Nephron progenitor cell (in vitro differentiated cells): ENCODE data around the gene TRIM47.
A peak's percentile ranks its signal among the peaks of the same experiment; 100 is the strongest.

ENCODE experiments used
- DNase-seq: peaks from one replicate; pipeline ENCODE4 v3.0.0; 2021
- H3K27ac Mint-ChIP-seq: 2 replicates; pipeline ENCODE4 v1.8.0; 2021; ENCODE audit warnings: mild to moderate bottlenecking, moderate library complexity, mixed read lengths
- H3K27me3 Mint-ChIP-seq: 2 replicates; pipeline ENCODE4 v1.8.0; 2021; ENCODE audit warnings: mild to moderate bottlenecking, low read depth, mixed read lengths; ENCODE audit not compliant: poor library complexity
- H3K36me3 Mint-ChIP-seq: 2 replicates; pipeline ENCODE4 v1.8.0; 2021; ENCODE audit warnings: low read depth, mixed read lengths
- H3K4me1 Mint-ChIP-seq: 2 replicates; pipeline ENCODE4 v1.8.0; 2021; ENCODE audit warnings: mixed read lengths
- H3K4me3 Mint-ChIP-seq: 2 replicates; pipeline ENCODE4 v1.8.0; 2021; ENCODE audit warnings: mild to moderate bottlenecking, moderate library complexity, mixed read lengths
- H3K9me3 Mint-ChIP-seq: 2 replicates; pipeline ENCODE4 v1.8.0; 2021; ENCODE audit warnings: mild to moderate bottlenecking, moderate library complexity, mixed read lengths
- TF ChIP-seq, protein P1 (sequence below): fragments of 200-600 bp; sonication (generic); IDR thresholded peaks from 2 replicates; pipeline ENCODE4 v1.5.0; 2021; ENCODE audit warnings: antibody characterized with exemption

The TRIM47 gene

DNA sequence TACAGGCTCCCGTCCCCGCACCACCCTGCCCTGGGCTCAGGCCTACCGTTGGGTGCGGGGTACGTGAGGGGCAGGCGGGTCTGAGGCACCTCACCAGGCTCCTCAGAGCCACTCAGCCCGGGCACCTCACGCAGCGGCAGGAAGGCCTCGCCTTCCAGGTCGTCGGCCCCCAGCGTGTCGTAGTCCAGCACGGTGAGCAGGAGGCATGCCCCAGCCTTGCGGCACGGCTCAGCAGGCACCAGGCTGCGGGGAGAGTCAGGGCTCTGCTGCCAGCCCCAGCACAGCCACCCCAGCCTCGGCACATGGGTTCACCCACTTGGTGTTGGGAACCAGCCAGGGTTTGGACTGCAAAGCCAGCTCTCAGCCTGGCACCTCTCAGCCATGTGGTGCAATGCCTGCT, 49.6 kb downstream of the TRIM47 start:
- no peaks in the 10 kb centered on the region for H3K36me3 Mint-ChIP-seq
- no peak overlapping the region for H3K4me3 Mint-ChIP-seq
- no peaks in the 10 kb centered on the region for H3K9me3 Mint-ChIP-seq
- no peak for DNase-seq
- no peaks in the 10 kb centered on the region for H3K27me3 Mint-ChIP-seq
- peaks cover 38% of the 10 kb centered on the region for H3K4me1 Mint-ChIP-seq
- TF ChIP-seq, protein P1, sequence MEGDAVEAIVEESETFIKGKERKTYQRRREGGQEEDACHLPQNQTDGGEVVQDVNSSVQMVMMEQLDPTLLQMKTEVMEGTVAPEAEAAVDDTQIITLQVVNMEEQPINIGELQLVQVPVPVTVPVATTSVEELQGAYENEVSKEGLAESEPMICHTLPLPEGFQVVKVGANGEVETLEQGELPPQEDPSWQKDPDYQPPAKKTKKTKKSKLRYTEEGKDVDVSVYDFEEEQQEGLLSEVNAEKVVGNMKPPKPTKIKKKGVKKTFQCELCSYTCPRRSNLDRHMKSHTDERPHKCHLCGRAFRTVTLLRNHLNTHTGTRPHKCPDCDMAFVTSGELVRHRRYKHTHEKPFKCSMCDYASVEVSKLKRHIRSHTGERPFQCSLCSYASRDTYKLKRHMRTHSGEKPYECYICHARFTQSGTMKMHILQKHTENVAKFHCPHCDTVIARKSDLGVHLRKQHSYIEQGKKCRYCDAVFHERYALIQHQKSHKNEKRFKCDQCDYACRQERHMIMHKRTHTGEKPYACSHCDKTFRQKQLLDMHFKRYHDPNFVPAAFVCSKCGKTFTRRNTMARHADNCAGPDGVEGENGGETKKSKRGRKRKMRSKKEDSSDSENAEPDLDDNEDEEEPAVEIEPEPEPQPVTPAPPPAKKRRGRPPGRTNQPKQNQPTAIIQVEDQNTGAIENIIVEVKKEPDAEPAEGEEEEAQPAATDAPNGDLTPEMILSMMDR, result no peak
- H3K27ac Mint-ChIP-seq, result no peak overlapping the region

DNA sequence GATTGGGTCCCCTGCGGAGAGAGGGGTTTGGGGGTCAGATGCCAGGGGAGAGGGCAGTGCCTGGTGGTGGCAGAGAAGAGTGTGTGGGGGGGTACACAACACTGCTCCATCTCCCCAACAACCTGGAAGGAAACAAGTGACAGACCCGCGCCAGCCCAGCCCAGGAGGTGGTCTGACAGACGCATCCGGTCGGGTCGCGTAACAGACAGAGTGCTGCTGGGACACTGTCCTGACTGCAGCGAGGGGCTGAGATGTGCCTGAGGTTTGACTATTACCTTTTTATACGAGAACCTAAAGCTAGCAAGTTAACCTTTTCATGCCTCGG, 50.3 kb downstream of the TRIM47 start:
- Mint-ChIP-seq H3K27ac (peak overlapping the region; percentile 90), H3K27me3 (no peaks in the 10 kb centered on the region), H3K9me3 (no peaks in the 10 kb centered on the region), H3K4me3 (peak overlapping the region; percentile 38), H3K36me3 (no peaks in the 10 kb centered on the region), H3K4me1 (peaks cover 33% of the 10 kb centered on the region)
- DNase-seq, result no peak
- TF ChIP-seq, protein P1, result no peak

DNA sequence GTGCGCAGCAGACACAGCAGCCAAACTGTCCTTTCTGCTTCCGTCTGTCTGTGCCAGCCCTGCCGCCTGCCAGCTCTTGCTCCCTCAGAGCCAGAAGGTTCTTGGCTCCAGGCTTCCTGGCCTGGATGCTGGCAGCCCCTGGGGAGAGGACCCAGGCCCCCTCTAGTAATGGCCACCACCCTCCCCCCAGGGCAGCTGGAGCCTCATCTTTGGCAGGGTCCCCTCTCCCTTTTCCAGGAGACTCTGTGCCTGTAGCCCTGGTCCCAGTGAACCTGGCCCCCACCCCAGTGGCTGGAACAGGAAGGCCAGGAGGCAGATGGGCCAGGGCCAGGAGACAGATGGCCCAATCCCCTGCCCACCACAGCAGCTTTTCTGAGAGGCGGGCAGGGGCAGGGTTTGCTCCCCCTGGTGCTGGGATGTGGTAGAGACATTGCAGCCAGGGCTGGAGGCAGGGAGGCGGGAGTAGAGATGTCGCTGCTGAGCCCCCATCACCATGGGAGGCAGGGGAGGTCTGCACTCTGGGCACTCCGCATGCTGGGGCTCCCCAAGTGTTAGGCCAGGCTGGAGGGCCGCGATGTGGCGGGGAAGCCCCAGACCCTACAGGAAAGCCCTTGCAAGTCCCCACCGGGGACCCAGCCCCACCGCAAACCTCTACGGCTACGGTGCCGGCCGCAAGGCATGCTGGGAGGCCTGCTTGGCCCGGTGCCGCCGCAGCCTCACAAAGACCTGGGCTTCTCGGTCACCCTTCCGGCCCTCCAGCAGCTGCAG, 50.9 kb downstream of the TRIM47 start:
- Mint-ChIP-seq H3K27ac (peak overlapping the region; percentile 90), H3K4me3 (no peak overlapping the region), H3K9me3 (no peaks in the 10 kb centered on the region), H3K4me1 (peaks cover 28% of the 10 kb centered on the region), H3K36me3 (no peaks in the 10 kb centered on the region), H3K27me3 (no peaks in the 10 kb centered on the region)
- TF ChIP-seq, protein P1, result peak; percentile 71
- peak; percentile 79 for DNase-seq

DNA sequence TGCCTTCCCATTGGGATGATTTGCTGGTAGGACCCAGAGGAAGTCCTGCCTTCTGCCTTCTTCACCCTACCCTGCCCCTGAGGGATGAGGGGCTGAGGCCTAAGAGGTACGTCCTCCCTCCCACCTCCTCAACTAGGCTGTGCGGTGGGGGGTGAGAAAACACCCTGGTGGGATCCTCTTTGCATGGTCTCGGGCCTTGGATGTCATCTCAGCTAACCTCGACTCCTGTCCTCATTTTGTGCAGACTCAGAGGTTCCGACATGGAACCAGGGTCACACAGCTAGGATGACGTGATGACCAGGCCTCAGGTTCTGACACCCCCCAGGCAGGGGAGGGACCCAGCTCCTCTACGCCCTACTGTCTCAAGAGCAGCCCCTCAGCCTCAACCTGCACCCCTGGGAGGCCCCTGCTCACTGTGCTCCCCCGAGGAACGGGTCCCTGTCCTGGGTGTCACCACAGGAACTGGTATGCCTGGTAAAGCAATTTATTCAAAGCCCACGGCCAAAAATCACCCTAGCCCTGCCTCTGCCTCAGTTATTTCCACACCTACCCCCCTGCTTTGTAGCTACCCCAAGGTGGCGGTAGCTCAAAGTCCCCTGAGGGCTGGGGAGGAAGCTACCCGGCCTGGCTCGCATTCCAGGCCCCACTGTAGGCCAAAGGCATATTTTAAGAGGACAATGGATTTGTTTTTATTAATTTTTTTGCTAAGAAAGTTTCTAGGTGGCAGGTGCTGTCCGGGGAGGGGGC, 51.6 kb downstream of the TRIM47 start:
- Mint-ChIP-seq H3K9me3 (no peaks in the 10 kb centered on the region), H3K4me1 (peaks cover 21% of the 10 kb centered on the region), H3K36me3 (no peaks in the 10 kb centered on the region), H3K27ac (peak overlapping the region; percentile 72), H3K27me3 (no peaks in the 10 kb centered on the region), H3K4me3 (no peak overlapping the region)
- no peak for DNase-seq
- TF ChIP-seq, protein P1, result no peak

DNA sequence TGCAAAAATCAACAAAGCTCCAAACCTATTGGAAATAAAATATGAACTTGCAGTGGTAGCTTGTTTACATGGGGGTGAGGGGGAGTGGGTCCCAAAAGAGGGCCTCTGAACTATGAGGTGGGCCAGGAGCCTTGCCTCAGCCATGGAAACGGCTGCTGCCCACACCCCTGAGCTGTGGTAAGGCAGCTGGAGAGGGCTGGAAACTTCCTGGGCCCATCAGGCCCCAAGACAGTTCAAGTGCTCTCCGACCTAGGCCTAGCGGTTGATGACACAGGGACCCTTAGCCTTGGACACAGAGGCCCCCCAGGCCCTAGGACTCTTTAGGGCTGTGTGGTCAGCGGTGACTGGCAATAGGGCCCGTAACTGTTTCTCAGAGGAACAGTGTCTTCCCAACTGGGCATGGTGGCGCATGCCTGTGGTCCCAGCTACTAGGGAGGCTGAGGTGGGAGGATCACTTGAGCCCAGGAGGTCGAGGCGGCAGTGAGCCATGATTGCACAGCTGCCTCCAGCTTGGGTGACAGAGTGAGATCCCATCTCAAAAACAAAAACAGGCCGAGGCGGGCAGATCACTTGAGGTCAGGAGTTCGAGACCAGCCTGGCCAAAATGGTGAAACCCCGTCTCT, 52.5 kb downstream of the TRIM47 start:
- no peaks in the 10 kb centered on the region for H3K9me3 Mint-ChIP-seq
- no peak for DNase-seq

More for the DNA sequence above, 52.5 kb downstream of the TRIM47 start:
- TF ChIP-seq, protein P1, result no peak
- H3K27me3 Mint-ChIP-seq, result no peaks in the 10 kb centered on the region
- H3K4me1 Mint-ChIP-seq, result peaks cover 21% of the 10 kb centered on the region
- H3K4me3 Mint-ChIP-seq, result no peak overlapping the region
- H3K27ac Mint-ChIP-seq, result peak overlapping the region; percentile 83
- H3K36me3 Mint-ChIP-seq, result peaks cover 8% of the 10 kb centered on the region
